PFSK-1 (cell line): ENCODE results near the gene STRN3.

ENCODE experiments used
- FOXP2 ChIP-seq: optimal IDR thresholded peaks from 2 replicates; pipeline ENCODE3; 2011; ENCODE audit warnings: borderline replicate concordance, control low read depth, inconsistent platforms; ENCODE audit not compliant: insufficient read depth; ENCODE audit errors: extremely low read length, extremely low read depth
- POLR2AphosphoS5 ChIP-seq: IDR thresholded peaks from 2 replicates; pipeline ENCODE4 v1.6.1; 2012; ENCODE audit warnings: low read depth, mild to moderate bottlenecking, control low read depth, low read length, moderate library complexity
- SIN3A ChIP-seq: IDR thresholded peaks from 2 replicates; pipeline ENCODE4 v1.6.1; 2012; ENCODE audit warnings: mild to moderate bottlenecking, low read length, moderate library complexity, borderline replicate concordance; ENCODE audit not compliant: insufficient read depth
- TAF1 ChIP-seq: IDR thresholded peaks from 2 replicates; pipeline ENCODE4 v1.6.1; 2012; ENCODE audit warnings: low read length, control low read depth, borderline replicate concordance; ENCODE audit not compliant: insufficient read depth

- TF ChIP-seq POLR2AphosphoS5: no peak
- no peak for TF ChIP-seq SIN3A
- TF ChIP-seq FOXP2: no peak
- TF ChIP-seq TAF1: no peak
These were observed 85.3 kb downstream of the STRN3 start for GRCh38 chr14:30940886-30941285.
